Measurements from ENCODE around the gene FLNB.

DNA sequence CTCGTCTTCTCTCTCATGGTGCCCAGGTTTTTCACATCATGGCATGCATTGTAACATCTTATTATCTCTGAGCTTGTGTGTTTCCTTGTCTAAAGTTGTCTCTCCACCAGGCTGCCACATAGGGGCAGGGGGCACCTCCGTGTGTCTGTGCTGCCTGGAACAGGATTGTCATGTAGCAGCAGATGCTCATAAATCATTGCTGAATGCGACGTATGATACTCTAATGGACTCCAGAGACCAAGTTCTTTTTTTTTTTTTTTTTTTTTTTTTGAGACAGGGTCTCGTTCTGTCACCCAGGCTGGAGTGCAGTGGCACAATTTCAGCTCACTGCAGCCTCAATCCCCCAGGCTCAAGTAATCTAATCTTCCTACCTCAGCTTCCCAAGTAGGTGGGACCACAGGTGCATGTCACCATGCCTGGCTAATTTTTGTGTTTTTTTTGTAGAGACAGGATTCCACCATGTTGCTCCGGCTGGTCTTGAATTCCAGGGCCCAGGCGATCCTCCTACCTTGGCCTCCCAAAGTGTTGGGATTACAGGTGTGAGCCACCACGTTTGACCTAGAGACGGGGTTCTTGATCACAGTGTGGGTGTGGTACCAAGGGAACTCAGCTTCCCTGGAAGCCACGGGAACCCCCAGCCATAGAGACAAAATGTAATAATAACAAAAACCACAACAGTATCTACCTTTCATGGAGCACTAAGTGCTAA lies 207.2 kb downstream of the FLNB start:
- TF ChIP-seq POLR2A (IDR thresholded peaks at IDR 0.05), result no peak
- TF ChIP-seq, protein P1, sequence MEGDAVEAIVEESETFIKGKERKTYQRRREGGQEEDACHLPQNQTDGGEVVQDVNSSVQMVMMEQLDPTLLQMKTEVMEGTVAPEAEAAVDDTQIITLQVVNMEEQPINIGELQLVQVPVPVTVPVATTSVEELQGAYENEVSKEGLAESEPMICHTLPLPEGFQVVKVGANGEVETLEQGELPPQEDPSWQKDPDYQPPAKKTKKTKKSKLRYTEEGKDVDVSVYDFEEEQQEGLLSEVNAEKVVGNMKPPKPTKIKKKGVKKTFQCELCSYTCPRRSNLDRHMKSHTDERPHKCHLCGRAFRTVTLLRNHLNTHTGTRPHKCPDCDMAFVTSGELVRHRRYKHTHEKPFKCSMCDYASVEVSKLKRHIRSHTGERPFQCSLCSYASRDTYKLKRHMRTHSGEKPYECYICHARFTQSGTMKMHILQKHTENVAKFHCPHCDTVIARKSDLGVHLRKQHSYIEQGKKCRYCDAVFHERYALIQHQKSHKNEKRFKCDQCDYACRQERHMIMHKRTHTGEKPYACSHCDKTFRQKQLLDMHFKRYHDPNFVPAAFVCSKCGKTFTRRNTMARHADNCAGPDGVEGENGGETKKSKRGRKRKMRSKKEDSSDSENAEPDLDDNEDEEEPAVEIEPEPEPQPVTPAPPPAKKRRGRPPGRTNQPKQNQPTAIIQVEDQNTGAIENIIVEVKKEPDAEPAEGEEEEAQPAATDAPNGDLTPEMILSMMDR (IDR thresholded peaks at IDR 0.05), result no peak
